HepG2 (cell line): ENCODE results near the gene ARHGDIA. TPM values are rescaled to one million over a fixed set of nuclear protein-coding genes. Genes with fewer than 3 reads are reported as not detected.

Source experiments
- DMAP1 ChIP-seq: IDR thresholded peaks from 2 replicates; pipeline ENCODE4 v1.6.1; 2016
- DRAP1 ChIP-seq: IDR thresholded peaks from 2 replicates; pipeline ENCODE4 v1.6.1; 2016; ENCODE audit warnings: missing genetic modification reagents, missing compliant biosample characterization
- FOSL2 ChIP-seq: sonication (generic); formaldehyde crosslinking; IDR thresholded peaks from 2 replicates; pipeline ENCODE4 v1.4.0; 2020; ENCODE audit warnings: missing genetic modification reagents
- IKZF5 ChIP-seq: IDR thresholded peaks from 2 replicates; pipeline ENCODE4 v1.6.1; 2018; ENCODE audit warnings: missing genetic modification reagents, mild to moderate bottlenecking, missing compliant biosample characterization
- NCOA1 ChIP-seq: sonication (generic); formaldehyde crosslinking; IDR thresholded peaks from 2 replicates; pipeline ENCODE4 v1.9.0; 2021; ENCODE audit warnings: missing genetic modification reagents
- PAXIP1 ChIP-seq: sonication (generic); formaldehyde crosslinking; conservative IDR thresholded peaks from 2 replicates; pipeline ENCODE4 v1.4.0; 2020; ENCODE audit warnings: mild to moderate bottlenecking, missing genetic modification reagents, moderate library complexity
- POLR2AphosphoS5 ChIP-seq: IDR thresholded peaks from 2 replicates; pipeline ENCODE4 v1.6.1; 2012; ENCODE audit warnings: low read depth, low read length
- POLR2G ChIP-seq: fragments of 200-400 bp; formaldehyde crosslinking; IDR thresholded peaks from 2 replicates; pipeline ENCODE4 v1.6.1; 2018; ENCODE audit warnings: mild to moderate bottlenecking, low read depth, low read length, moderate library complexity
- SALL1 ChIP-seq: sonication (generic); formaldehyde crosslinking; IDR thresholded peaks from 2 replicates; pipeline ENCODE4 v1.8.0; 2022; ENCODE audit warnings: mild to moderate bottlenecking, missing genetic modification reagents
- SP140L ChIP-seq: sonication (generic); formaldehyde crosslinking; IDR thresholded peaks from 2 replicates; pipeline ENCODE4 v1.4.0; 2020; ENCODE audit warnings: missing genetic modification reagents, borderline replicate concordance
- SPEN ChIP-seq: sonication (generic); formaldehyde crosslinking; IDR thresholded peaks from 2 replicates; pipeline ENCODE4 v1.5.1; 2020; ENCODE audit warnings: low read depth, mild to moderate bottlenecking, missing genetic modification reagents
- TAF1 ChIP-seq: sonication (generic); formaldehyde crosslinking; IDR thresholded peaks from 2 replicates; pipeline ENCODE4 v1.4.0; 2020; ENCODE audit warnings: missing genetic modification reagents
- TFDP1 ChIP-seq: IDR thresholded peaks from 2 replicates; pipeline ENCODE4 v1.6.1; 2016; ENCODE audit warnings: missing compliant biosample characterization, missing genetic modification reagents, borderline replicate concordance
- ZBTB38 ChIP-seq: sonication (generic); formaldehyde crosslinking; IDR thresholded peaks from 2 replicates; pipeline ENCODE4 v1.5.1; 2020; ENCODE audit warnings: mild to moderate bottlenecking, missing genetic modification reagents
- ZFP91 ChIP-seq: sonication (generic); formaldehyde crosslinking; IDR thresholded peaks from 2 replicates; pipeline ENCODE4 v1.9.0; 2022; ENCODE audit warnings: missing genetic modification reagents, mild to moderate bottlenecking, borderline replicate concordance
- ZMYM2 ChIP-seq: sonication (generic); formaldehyde crosslinking; IDR thresholded peaks from 2 replicates; pipeline ENCODE4 v1.8.0; 2022; ENCODE audit warnings: mild to moderate bottlenecking, missing genetic modification reagents
- ZNF362 ChIP-seq: sonication (generic); formaldehyde crosslinking; IDR thresholded peaks from 2 replicates; pipeline ENCODE4 v1.4.0; 2020; ENCODE audit warnings: missing genetic modification reagents, mild to moderate bottlenecking, borderline replicate concordance
- ZNF382 ChIP-seq: sonication (generic); formaldehyde crosslinking; IDR thresholded peaks from 2 replicates; pipeline ENCODE4 v1.5.0; 2020; ENCODE audit warnings: missing genetic modification reagents, mild to moderate bottlenecking, borderline replicate concordance
- ZNF44 ChIP-seq: sonication (generic); formaldehyde crosslinking; IDR thresholded peaks from 2 replicates; pipeline ENCODE4 v1.5.1; 2020; ENCODE audit warnings: mild to moderate bottlenecking, missing genetic modification reagents
- ZNF501 ChIP-seq: sonication (generic); formaldehyde crosslinking; IDR thresholded peaks from 2 replicates; pipeline ENCODE4 v1.5.1; 2020; ENCODE audit warnings: mild to moderate bottlenecking, moderate library complexity, missing genetic modification reagents
- polyA plus RNA-seq, 8 experiments: library from polyadenylated mRNA; depleted of rRNA in 3 of 8; stranded (reverse) in 7 of 8; unstranded in 1 of 8; fragments of >200 nt; fragmentation: Illumina TruSeq in 4 of 8; extraction: Trizol in 4 of 8; gene quantifications; 2 replicates each; pipeline versions ENCODE4 v1.2.1 to v1.2.3, GENCODE V29; 2011 to 2016; ENCODE audit warnings: low read depth in 4 of 8, missing spikeins in 1 of 8, mixed read lengths in 1 of 8; ENCODE audit not compliant: insufficient read depth in 1 of 8
- total RNA-seq, 5 experiments: library from RNA; depleted of rRNA; stranded (reverse); fragments of >200 nt; fragmentation: Illumina TruSeq; extraction: Trizol; gene quantifications; 2 replicates each; pipeline ENCODE4 v1.2.3, GENCODE V29; 2016; ENCODE audit warnings: low read depth in 1 of 5

The ARHGDIA gene
- total and polyA plus RNA-seq, 2 of the 13 experiments (the other 11 are each of a cell fraction or from before 2014, with no cell fraction given): 40.0 to 64.0 TPM

GRCh38 chr17:81916234-81917001 lies 45.3 kb upstream of the ARHGDIA start (continued):
- TF ChIP-seq SP140L (CRISPR knock-in tag) (no peak), PAXIP1 (CRISPR knock-in tag) (0 out of 2 replicates have a peak, but pooled peaks have one; percentile 24), ZBTB38 (CRISPR knock-in tag) (0 out of 2 replicates have a peak, but pooled peaks have one; percentile 22), POLR2G (peak; percentile 41; the same call in 1 of the 2 replicates), SPEN (CRISPR knock-in tag) (0 out of 2 replicates have a peak, but pooled peaks have one; percentile 27), FOSL2 (CRISPR knock-in tag) (0 out of 2 replicates have a peak, but pooled peaks have one; percentile 41), SALL1 (peak; percentile 23; the same call in 1 of the 2 replicates), DRAP1 (CRISPR knock-in tag) (peak; percentile 66), ZMYM2 (no peak), POLR2AphosphoS5 (peak; percentile 36; the same call in 1 of the 2 replicates), ZFP91 (peak; percentile 6; the same call in 1 of the 2 replicates), TAF1 (CRISPR knock-in tag) (peak; percentile 29; the same call in 1 of the 2 replicates), NCOA1 (CRISPR knock-in tag) (no peak), ZNF382 (CRISPR knock-in tag) (no peak), DMAP1 (CRISPR knock-in tag) (peak; percentile 48; the same call in 1 of the 2 replicates), IKZF5 (CRISPR knock-in tag) (peak; percentile 29; the same call in 1 of the 2 replicates), TFDP1 (CRISPR knock-in tag) (peak; percentile 41; the same call in 1 of the 2 replicates), ZNF362 (peak; percentile 81), ZNF501 (0 out of 2 replicates have a peak, but pooled peaks have one; percentile 33), ZNF44 (CRISPR knock-in tag) (no peak)
